NCI-H1048 (cell line): ENCODE measurements around the gene JAKMIP2.

Experiments used
- DNase-seq: peaks from one replicate; lab custom pipeline; 2025; lab: John Stamatoyannopoulos, UW

The JAKMIP2 gene

GRCh38 chr5:147788023-147788422 lies 5.5 kb upstream of the JAKMIP2 start:
- no peak for DNase-seq

DNA sequence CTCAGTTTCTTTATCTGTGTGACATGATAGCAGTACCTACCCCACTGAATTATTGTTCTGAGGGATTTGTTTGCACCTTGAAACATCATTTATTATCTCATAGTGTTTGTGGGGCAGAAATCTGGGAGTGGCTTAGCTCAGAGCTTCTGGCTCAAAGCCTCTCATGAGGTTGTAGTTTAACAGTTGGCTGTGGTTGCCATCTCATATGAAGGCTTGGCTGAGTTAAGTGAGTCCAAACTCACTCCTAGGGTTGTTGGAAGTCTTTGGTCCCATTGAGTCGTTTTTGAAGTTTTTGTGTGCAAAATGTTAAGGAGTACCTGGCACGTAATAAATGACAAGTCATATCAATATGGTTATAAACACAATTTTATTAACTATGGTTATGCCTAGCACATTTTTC lies 3.6 kb upstream of the JAKMIP2 start:
- DNase-seq = no peak

GRCh38 chr5:147784146-147784987 lies 1.8 kb upstream of the JAKMIP2 start:
- no peak for DNase-seq

GRCh38 chr5:147780924-147781573 lies 1.5 kb downstream of the JAKMIP2 start:
- no peak for DNase-seq

- no peak for DNase-seq
Observed at GRCh38 chr5:147779694-147780093, 2.8 kb downstream of the JAKMIP2 start.

- DNase-seq = no peak
Observed at GRCh38 chr5:147776989-147777388, 5.5 kb downstream of the JAKMIP2 start.

- DNase-seq = no peak
Observed at GRCh38 chr5:147773587-147773986, 8.9 kb downstream of the JAKMIP2 start.

GRCh38 chr5:147773139-147773538 lies 9.4 kb downstream of the JAKMIP2 start:
- DNase-seq = no peak

GRCh38 chr5:147767048-147767447 lies 15.5 kb downstream of the JAKMIP2 start:
- DNase-seq = no peak

GRCh38 chr5:147763791-147764525 lies 18.6 kb downstream of the JAKMIP2 start:
- no peak for DNase-seq

DNA sequence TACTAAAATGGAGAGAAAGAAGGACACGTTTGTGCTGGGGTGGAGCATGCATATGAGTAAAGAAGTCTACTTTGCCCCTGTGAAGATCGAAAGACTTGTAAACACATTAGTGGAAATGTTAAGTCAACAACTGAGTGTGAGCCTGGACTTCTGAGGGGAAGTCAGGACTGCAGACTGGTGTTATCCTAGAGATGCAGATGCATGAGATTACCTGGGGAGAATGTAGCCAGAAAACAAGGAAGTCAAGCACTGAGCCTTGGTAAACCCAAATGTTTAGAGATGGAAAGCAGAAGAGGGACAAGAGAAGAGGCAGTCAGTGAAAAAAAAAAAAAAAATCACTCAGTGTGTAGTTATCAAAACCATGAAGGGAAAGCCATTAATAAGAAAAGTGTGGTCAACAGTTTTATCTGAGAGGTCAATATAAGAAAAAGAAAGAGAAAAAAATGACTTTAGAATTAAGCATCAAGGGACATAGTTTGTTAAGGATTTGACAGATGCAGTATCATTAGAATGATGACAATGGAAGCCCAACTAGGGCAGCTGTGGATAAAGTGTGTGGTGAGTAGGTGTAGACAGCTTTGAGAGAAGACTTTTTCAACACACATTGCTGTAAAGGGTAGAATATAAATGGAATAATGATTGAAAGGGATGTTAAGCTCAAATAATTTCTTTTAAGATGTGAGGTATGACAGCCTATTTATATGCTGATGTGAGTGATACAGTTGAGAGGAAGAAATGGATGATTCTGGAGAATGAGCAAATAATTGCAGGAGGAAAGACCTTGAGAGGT lies 22.2 kb downstream of the JAKMIP2 start:
- no peak for DNase-seq

- DNase-seq = no peak
Observed at GRCh38 chr5:147759441-147759840, 23.1 kb downstream of the JAKMIP2 start.

- DNase-seq = no peak
Observed at GRCh38 chr5:147756566-147756965, 26.0 kb downstream of the JAKMIP2 start.

- DNase-seq = no peak
Observed at GRCh38 chr5:147754372-147755122, 28.0 kb downstream of the JAKMIP2 start.

DNA sequence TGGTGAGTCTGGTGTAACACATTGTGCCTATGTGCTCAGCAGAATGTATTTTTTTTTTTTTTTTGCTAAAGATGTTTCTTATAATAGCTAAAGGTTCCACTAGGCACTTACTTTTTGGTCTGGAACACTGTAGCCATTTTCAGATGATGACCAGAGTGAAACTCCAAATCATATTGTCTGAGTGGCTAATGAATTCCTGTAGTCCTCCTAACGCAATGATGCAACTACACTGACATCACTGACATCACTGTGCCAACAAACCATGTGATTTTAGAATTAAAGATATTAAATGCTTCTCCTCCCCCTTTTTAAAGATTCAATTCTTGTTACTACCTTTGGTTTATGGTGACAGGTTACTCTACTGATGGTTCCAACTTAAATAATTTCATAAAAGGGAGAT lies 28.8 kb downstream of the JAKMIP2 start:
- DNase-seq = no peak

- DNase-seq = no peak
Observed at GRCh38 chr5:147752666-147753290, 29.8 kb downstream of the JAKMIP2 start.

DNA sequence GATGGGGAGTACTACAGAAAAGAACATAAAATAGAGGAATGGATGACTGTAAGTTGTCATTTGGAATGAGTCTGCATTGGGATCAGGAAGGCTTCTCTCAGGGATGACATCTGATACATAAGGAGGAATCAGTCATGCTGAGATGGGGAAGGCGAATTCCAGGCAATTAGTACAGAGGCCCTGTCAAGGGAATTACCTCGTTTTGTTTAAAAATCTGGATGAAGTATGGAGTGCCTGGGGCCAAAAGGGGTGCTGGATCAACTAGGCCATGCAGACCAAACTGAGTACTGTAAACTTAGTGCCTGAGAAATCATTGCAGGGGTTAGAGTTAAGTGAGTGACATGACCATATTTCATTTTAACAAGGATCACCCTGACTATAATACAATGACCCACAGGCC lies 30.5 kb downstream of the JAKMIP2 start:
- no peak for DNase-seq

- no peak for DNase-seq
Observed at GRCh38 chr5:147751156-147751830, 31.2 kb downstream of the JAKMIP2 start.

DNA sequence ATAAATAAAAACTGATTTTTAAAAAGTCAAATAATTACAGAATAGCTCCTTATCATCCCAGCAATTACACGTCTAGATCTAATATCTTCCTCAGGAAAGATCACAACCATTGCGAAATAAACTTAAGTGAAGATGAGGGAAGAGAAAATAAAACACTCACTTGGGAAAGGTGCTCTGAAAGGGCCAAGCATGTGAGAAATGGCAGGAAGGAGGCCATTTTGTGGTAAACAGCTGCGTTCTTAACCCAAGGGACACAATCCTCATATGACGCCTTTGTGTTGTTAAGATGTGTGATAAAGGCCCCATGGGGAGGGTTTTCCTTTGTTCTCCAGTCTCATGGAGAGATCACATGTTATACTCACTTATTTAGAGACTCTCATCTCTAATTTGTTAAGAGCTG lies 32.5 kb downstream of the JAKMIP2 start:
- no peak for DNase-seq

- DNase-seq = peak; percentile 43
Observed at GRCh38 chr5:147748590-147748989, 33.9 kb downstream of the JAKMIP2 start.
